Type B pancreatic cell (in vitro differentiated cells): ENCODE data around the gene PPP2R2B. TPM values are rescaled to one million over a fixed set of nuclear protein-coding genes. Genes with fewer than 3 reads are reported as not detected.

Experiments
- DNase-seq: peaks from one replicate; pipeline ENCODE4 v3.0.0; 2021; ENCODE audit warnings: mixed read lengths; ENCODE audit not compliant: unreplicated experiment; ENCODE audit errors: extremely low spot score
- H3K27ac Mint-ChIP-seq: 2 replicates; pipeline ENCODE4 v1.8.0; 2021; ENCODE audit warnings: mild to moderate bottlenecking, mixed read lengths
- H3K27me3 Mint-ChIP-seq: 2 replicates; pipeline ENCODE4 v1.8.0; 2021; ENCODE audit warnings: mixed read lengths
- H3K36me3 Mint-ChIP-seq: 2 replicates; pipeline ENCODE4 v1.8.0; 2021; ENCODE audit warnings: mixed read lengths
- H3K4me1 Mint-ChIP-seq: one replicate; pipeline ENCODE4 v1.8.0; 2021; ENCODE audit warnings: mixed read lengths; ENCODE audit not compliant: unreplicated experiment
- H3K4me3 Mint-ChIP-seq: 2 replicates; pipeline ENCODE4 v1.8.0; 2021; ENCODE audit warnings: mild to moderate bottlenecking, mixed read lengths
- H3K9me3 Mint-ChIP-seq: 2 replicates; pipeline ENCODE4 v1.8.0; 2021; ENCODE audit warnings: mixed read lengths
- total RNA-seq: library from RNA; stranded (reverse); gene quantifications from 2 replicates; pipeline ENCODE4 v1.2.1, GENCODE V29; 2021; ENCODE audit warnings: low replicate concordance
- TF ChIP-seq, protein P1 (sequence below): fragments of 200-600 bp; sonication (generic); conservative IDR thresholded peaks from 2 replicates; pipeline ENCODE4 v1.5.0; 2021; ENCODE audit warnings: antibody characterized with exemption, mild to moderate bottlenecking

Gene PPP2R2B
- total RNA-seq, 1 donor from 2014 or later = 29.1 TPM

DNA sequence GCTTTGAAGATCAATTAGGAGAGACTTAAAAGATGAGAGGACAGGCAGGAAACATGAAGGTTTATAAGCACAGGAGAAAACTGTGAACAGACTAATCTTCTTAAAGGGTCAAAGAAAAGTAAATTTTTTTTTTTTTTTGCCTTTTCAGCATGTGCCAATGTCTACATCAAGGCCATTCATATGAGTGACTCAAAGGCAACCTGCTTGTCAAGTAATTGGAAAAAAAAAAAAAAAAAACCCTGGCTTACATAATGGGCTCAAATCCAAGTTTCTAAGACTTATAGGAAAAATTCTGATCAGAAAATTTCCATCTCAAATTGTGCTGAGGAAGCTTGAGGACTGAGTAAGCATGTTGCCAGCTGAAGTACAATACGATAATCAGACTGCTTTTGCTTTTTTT lies 15.9 kb downstream of the PPP2R2B start:
- Mint-ChIP-seq H3K9me3 (no peaks in the 10 kb centered on the region), H3K36me3 (no peaks in the 10 kb centered on the region), H3K4me3 (no peak overlapping the region), H3K27me3 (no peaks in the 10 kb centered on the region), H3K4me1 (peaks cover 6% of the 10 kb centered on the region), H3K27ac (no peak overlapping the region)
- TF ChIP-seq, protein P1, sequence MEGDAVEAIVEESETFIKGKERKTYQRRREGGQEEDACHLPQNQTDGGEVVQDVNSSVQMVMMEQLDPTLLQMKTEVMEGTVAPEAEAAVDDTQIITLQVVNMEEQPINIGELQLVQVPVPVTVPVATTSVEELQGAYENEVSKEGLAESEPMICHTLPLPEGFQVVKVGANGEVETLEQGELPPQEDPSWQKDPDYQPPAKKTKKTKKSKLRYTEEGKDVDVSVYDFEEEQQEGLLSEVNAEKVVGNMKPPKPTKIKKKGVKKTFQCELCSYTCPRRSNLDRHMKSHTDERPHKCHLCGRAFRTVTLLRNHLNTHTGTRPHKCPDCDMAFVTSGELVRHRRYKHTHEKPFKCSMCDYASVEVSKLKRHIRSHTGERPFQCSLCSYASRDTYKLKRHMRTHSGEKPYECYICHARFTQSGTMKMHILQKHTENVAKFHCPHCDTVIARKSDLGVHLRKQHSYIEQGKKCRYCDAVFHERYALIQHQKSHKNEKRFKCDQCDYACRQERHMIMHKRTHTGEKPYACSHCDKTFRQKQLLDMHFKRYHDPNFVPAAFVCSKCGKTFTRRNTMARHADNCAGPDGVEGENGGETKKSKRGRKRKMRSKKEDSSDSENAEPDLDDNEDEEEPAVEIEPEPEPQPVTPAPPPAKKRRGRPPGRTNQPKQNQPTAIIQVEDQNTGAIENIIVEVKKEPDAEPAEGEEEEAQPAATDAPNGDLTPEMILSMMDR = no peak
- DNase-seq = no peak

DNA sequence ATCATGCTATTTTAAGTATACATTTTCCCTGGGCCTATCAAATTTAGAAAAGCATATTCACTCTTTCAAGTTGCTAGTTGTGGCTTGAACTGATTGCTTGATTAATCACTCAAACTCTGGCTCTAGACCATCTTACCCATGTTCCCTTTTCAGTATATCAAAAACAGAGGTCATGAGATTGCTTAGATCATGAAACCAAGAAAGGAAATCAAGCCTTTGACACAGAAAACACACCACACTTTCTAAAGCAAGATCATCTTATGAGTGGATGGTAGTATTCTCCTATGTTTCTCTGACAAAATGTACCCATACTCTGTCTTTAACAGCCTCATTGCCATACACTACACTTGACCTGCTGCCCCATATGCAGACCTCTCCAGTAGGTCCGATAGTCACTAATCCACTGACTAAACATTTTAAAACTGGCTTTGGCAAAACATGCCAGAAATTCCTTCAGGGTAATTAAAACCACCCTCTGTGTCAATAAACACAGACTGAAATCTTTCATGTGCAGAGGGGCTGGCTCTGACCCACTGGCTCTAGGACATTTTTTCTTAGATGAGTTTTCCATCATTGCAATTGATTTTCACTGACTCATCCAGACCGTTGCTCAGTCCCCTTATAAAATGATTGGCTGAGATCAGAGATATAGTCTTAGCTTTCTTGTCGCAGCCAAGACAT lies 18.2 kb downstream of the PPP2R2B start:
- TF ChIP-seq, protein P1 = no peak
- Mint-ChIP-seq H3K36me3 (no peaks in the 10 kb centered on the region), H3K9me3 (no peaks in the 10 kb centered on the region), H3K4me3 (no peak overlapping the region), H3K27me3 (peaks cover 3% of the 10 kb centered on the region), H3K4me1 (peaks cover 6% of the 10 kb centered on the region), H3K27ac (no peak overlapping the region)
- no peak for DNase-seq

DNA sequence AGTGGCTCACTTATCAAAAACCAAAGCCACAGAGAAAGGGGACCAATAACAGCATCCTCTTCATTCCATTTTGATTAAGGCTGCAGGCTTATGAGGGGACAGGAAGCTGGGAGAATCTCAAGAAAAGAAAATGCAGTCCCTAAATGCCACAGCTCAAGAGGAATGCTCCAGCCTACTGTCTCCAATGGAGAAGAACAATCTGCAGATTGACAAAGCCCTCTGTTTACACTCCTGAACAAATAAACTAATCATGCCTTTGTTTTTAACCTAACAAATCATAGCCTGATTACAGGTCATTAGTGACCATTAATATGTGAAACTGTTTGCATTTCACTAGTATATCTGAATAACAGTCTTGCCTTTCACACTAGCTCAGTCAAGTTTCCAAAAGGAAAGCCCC lies 26.5 kb downstream of the PPP2R2B start:
- Mint-ChIP-seq H3K27ac (no peak overlapping the region), H3K36me3 (no peaks in the 10 kb centered on the region), H3K9me3 (no peaks in the 10 kb centered on the region), H3K27me3 (peaks cover 5% of the 10 kb centered on the region), H3K4me3 (no peak overlapping the region), H3K4me1 (no peaks in the 10 kb centered on the region)
- TF ChIP-seq, protein P1 = no peak
- DNase-seq = no peak

DNA sequence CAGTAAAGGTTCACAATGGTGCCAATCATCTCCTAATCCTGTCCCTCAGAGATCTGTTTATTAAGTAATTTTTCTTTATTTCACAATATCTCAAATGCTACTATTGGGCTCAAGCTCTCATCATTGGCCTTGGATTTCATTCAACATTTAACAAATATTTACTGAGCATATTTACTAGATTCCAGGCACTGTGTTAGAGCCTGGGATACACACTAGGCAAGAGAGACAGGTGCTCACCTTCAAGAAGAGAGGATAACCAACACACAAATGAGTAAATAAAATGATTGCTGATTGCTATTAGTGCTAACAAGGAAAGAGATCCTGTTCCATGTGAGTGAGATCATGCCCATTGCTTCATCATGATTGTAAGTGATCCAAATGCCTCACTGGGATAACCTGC lies 27.4 kb downstream of the PPP2R2B start:
- Mint-ChIP-seq H3K4me3 (no peak overlapping the region), H3K36me3 (no peaks in the 10 kb centered on the region), H3K27me3 (peaks cover 5% of the 10 kb centered on the region)

DNA sequence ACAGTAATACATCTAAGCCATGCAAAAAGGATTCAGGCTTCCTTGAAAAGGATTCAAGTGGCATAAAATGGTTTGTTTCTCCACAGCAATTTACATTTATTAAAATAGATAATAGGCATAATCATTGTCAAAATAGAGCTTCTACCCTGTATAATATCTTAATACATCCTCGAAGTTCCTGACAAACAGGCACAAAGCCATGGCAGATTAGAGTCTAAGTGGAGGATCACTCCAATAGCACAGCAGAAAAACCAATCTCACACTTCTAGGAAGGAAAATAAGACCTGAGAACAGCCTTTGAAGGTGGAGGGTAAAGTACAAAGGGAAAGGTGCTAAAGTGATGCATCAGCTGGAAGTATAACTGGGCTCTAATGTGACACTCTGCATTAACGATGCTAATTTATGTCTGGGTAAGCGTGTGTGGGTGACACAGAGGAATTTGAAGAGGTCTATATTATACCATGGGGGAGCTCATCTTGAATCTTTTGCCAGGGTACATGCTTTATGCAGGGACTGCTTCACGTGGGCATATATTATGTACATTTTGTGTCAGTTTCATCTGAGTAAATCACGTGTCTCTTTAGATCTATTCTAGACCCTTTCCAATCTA lies 28.8 kb downstream of the PPP2R2B start:
- Mint-ChIP-seq H3K36me3 (peaks cover 3% of the 10 kb centered on the region), H3K27me3 (peaks cover 2% of the 10 kb centered on the region), H3K27ac (no peak overlapping the region), H3K4me3 (no peak overlapping the region), H3K4me1 (no peaks in the 10 kb centered on the region), H3K9me3 (peaks cover 4% of the 10 kb centered on the region)
- DNase-seq = no peak
- TF ChIP-seq, protein P1 = no peak

More for the DNA sequence above, 27.4 kb downstream of the PPP2R2B start:
- no peaks in the 10 kb centered on the region for H3K9me3 Mint-ChIP-seq
- DNase-seq = no peak
- TF ChIP-seq, protein P1 = no peak
- H3K4me1 Mint-ChIP-seq = no peaks in the 10 kb centered on the region
- H3K27ac Mint-ChIP-seq = no peak overlapping the region
